ENCODE measurements around the gene SPATA13.
"Not testable (repeated sequence)": the region's sequence is repeated elsewhere in the genome, so short reads cannot be mapped to it uniquely, and the experiment has no call there.

Gene SPATA13

DNA sequence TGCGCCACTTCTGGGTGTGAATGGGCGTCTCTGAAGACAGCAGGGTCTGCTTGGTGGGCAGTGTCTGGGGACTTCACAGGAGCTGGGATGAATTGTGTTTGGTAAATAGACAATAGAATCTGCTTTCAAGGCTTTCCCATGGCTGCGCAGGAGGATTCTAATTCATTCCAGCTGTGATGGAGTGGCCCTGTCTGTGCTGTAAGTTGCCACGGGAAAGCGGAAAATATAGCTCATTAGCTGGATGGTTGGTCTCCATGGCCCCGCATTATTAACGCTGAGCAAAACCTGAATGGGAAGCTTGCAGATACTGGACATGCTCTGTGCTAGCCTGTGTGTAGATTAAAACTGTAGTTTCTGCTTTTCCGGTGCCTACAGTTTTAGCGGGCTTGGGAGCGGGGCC lies 133.2 kb downstream of the SPATA13 start:
- FAIRE-seq (no peak), DNase-seq (ENCODE audit: extremely low spot score, insufficient read length, low read depth) (no peak)

DNA sequence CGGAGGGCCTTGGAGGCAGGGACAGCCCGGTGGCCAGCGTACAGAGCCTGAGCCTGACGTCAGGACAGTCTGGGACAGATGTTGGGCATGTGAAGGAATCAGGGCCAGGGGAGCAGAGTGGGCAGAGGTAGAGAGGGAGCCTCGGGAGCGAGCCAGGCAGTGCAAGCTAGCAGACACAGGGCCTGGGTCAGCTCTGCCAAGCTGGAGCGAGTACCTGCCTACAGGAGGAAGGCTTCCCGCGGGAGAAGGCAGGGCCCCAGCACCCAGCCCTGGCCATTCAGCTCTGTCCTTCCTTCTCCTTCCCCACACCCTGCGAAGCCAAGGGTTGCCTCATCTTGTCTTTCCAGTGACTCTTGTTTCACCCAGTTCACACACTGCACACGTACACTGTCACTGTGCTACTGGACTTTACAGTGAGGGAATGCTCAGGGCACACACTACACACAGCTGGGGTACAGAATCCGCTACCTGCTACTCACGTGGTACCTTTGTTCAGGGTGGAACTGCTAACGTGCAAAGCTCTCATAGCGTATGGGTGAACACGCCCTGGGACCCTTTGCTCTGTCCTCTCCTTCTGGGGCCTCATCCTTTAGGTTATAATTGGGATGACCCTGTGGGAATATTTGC lies 139.1 kb downstream of the SPATA13 start:
- no peak for DNase-seq (ENCODE audit: extremely low spot score, insufficient read length, low read depth)

DNA sequence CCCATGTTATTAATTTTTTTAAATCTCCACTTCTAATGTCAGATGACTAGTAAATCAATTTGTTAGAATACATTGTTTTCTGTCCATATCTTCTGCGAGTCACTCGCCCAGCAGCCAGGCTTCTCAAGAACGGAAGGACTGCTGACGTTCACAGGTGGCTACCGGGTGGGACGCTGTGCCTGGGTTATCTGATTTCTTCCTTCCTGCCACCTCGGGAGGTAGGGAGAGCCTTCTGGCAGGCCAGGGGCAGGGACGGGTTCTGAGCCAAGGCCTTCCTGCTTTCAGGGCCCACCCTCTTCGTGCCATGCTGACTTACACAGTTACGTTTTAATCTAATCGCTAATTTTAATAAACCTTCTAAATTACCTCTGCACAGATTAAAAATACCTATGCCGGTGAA lies 140.9 kb downstream of the SPATA13 start:
- FAIRE-seq (no peak), DNase-seq (ENCODE audit: extremely low spot score, insufficient read length, low read depth) (no peak)

More for the DNA sequence above, 139.1 kb downstream of the SPATA13 start:
- no peak for FAIRE-seq

- FAIRE-seq, result no peak
These were observed 141.4 kb downstream of the SPATA13 start for GRCh38 chr13:24301911-24302310.

GRCh38 chr13:24304620-24305019 lies 144.1 kb downstream of the SPATA13 start:
- DNase-seq (ENCODE audit: extremely low spot score, insufficient read length, low read depth), result no peak
- FAIRE-seq, result no peak

More at GRCh38 chr13:24301911-24302310, 141.4 kb downstream of the SPATA13 start:
- DNase-seq (ENCODE audit: extremely low spot score, insufficient read length, low read depth), result no peak

DNA sequence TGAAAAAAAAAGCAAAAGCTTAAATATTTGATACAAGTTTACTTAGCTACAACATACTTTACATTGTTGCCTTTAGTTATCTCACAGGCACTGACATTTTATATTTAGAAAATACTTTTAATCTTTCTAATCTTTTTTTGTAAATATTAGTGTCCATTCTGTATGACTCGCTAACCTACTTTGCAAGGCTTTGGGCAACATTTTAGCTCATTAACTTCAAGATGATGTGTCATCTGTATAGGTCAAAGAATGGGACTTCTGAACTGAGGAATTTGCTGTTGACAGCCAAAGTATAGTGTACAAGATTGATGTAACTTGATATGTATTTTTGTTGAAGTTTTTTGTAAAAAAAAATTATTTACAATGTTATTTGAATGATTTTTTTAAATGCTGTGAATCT lies 146.1 kb downstream of the SPATA13 start:
- FAIRE-seq (no peak), DNase-seq (ENCODE audit: extremely low spot score, insufficient read length, low read depth) (no peak)

DNA sequence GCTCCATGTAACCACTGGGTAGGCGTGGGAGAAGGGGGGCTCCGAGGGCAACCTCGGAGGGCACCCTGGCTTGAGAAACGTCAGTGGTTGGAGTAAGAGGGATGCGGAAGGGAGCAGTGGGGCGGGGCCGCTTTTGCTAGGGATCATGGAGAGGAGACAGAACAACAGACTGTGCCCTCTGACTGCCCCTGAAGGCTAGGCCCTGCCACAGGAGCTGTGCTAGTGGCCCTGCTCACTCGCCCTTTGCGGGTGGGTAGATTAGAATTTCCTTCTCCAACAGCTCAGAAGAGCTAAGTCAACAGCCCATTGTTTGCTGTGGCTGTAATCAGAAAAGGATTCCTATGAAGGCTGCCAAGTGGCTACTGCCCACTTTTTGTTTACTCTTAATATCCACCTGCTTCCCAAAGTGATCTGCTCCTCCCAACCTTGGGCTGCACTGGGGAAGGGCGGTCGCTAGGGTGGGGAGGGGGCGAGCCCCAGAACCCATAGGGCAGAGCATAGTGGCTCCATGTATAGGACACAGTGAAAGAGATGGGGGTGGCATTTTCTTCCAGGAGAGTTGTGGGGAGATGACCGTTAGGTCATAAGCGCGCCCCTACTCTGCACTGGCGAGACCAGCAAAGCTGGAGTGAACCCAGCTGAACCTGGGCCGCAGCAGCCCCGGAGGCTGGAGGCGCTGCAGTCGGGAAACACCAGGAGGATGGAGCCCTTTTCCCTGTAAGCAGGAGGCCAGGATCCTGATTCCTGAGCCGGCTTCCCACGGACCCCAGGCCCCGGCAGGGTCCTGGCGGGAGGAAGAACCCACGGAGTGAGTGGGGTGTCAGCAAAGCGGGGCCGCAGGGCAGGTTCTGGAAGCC lies 146.9 kb downstream of the SPATA13 start:
- no peak for DNase-seq (ENCODE audit: extremely low spot score, insufficient read length, low read depth)
- no peak for FAIRE-seq

- FAIRE-seq, result no peak
- no peak for DNase-seq (ENCODE audit: extremely low spot score, insufficient read length, low read depth)
These were observed 147.5 kb downstream of the SPATA13 start for GRCh38 chr13:24308068-24308445.

GRCh38 chr13:24308488-24309020 lies 148.0 kb downstream of the SPATA13 start:
- no peak for DNase-seq (ENCODE audit: extremely low spot score, insufficient read length, low read depth)
- no peak for FAIRE-seq

- not testable (repeated sequence) for FAIRE-seq; DNase-seq (ENCODE audit: extremely low spot score, insufficient read length, low read depth)
These were observed 148.8 kb downstream of the SPATA13 start, which contains the start of gene C1QTNF9 for GRCh38 chr13:24309300-24309699. C1QTNF9 (plus strand) TSS chr13:24309580; CDS start chr13:24316004, 6,424 bp downstream.

DNA sequence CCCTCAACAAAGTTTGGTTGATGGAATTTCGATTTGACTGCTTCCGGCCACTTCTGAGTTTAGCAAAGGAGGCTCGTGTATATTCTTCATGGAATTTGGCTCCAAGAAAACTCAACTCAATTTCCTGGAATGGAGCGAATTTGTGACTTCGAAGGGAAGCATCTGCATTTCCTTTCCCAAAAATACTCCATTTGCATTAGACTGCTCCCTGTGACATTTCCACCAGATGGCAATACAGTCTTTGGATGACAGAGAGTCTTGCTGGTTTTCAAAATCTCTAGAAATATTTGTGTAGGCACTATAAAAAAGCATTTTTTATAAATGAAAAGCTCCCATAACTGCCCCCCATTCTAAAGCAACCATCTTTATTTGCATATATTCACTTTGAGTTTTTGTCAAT lies 152.9 kb downstream of the SPATA13 start:
- FAIRE-seq (peak; percentile 67), DNase-seq (ENCODE audit: extremely low spot score, insufficient read length, low read depth) (no peak)

DNA sequence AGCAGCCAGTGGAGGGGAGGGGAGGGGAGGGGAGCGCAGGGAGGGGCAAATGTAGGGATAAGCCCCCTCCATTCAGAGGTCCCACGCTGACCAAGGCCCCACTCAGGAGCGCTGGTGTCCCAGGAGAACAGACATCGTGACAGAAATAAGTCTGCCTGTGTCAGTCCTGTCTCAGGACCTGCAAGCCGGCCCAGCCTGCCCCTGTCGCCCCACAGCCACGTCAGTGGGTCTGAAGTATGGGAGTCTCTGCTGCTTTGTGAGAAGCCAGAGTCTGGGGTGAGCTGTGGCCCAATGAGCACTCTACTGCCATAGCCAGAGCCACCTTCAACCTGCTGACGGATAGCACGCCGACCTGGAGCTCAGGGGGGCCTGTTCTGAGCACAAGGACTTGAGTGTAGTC lies 157.3 kb downstream of the SPATA13 start:
- FAIRE-seq; DNase-seq (ENCODE audit: extremely low spot score, insufficient read length, low read depth): not testable (repeated sequence)

DNA sequence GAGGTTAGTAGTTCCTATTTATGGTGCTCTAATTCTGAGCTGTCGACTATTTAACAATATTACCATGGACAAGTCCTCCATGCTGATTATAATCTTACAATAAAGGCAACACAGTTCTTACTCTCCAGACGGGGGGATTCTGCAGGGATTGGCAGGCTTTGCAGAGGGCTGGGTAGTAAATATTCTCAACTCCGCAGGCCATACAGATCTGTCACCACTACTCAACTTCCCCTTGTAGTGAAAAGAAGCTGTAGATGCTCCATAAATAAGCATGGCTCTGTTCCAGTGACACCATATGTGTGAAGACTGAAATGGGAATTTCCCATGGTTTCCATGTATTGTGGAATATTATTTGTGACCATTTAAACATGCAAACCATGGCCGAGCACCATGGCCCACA lies 158.4 kb downstream of the SPATA13 start:
- FAIRE-seq, result peak; percentile 5
- DNase-seq (ENCODE audit: extremely low spot score, insufficient read length, low read depth), result not testable (repeated sequence)

DNA sequence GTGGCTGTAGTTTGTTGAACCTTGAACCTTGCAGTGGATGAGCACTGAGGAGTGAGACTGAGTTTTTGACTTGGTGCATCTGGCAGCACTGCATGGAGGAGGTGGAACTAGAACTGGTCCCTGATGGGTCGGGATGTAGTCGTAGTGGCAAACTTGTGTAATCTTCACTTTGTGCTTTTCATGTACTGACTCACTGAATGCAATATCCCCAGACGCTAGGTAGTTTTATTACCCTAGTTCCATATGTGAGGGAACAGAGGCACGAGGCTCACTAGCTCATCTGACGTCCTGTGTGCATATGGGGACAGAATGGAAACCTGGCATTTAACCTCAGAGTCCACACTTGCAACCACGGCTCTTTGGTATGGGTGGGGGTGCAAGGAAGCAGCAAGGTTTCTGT lies 159.1 kb downstream of the SPATA13 start:
- DNase-seq (ENCODE audit: extremely low spot score, insufficient read length, low read depth), result not testable (repeated sequence)
- FAIRE-seq, result peak; percentile 62

GRCh38 chr13:24321416-24321815 lies 160.9 kb downstream of the SPATA13 start:
- FAIRE-seq; DNase-seq (ENCODE audit: extremely low spot score, insufficient read length, low read depth): not testable (repeated sequence)

- not testable (repeated sequence) for DNase-seq (ENCODE audit: extremely low spot score, insufficient read length, low read depth); FAIRE-seq
These were observed 161.9 kb downstream of the SPATA13 start for GRCh38 chr13:24322470-24322869.

GRCh38 chr13:24323036-24323738 lies 162.7 kb downstream of the SPATA13 start:
- DNase-seq (ENCODE audit: extremely low spot score, insufficient read length, low read depth) (no peak), FAIRE-seq (no peak)

GRCh38 chr13:24323739-24324075 lies 163.2 kb downstream of the SPATA13 start:
- no peak for FAIRE-seq

GRCh38 chr13:24327598-24327997 lies 167.1 kb downstream of the SPATA13 start:
- not testable (repeated sequence) for FAIRE-seq

More at GRCh38 chr13:24323739-24324075, 163.2 kb downstream of the SPATA13 start:
- DNase-seq (ENCODE audit: extremely low spot score, insufficient read length, low read depth), result no peak

GRCh38 chr13:24328145-24328544 lies 167.6 kb downstream of the SPATA13 start:
- DNase-seq (ENCODE audit: extremely low spot score, insufficient read length, low read depth) (no peak), FAIRE-seq (no peak)

More at GRCh38 chr13:24327598-24327997, 167.1 kb downstream of the SPATA13 start:
- not testable (repeated sequence) for DNase-seq (ENCODE audit: extremely low spot score, insufficient read length, low read depth)

All from GM18507 (cell line).